Measurements from ENCODE around the gene TMPRSS4. TPM values are rescaled to one million over a fixed set of nuclear protein-coding genes. Genes with fewer than 3 reads are reported as not detected.

Gene TMPRSS4
- total and polyA plus RNA-seq, 2 experiments from 2014 or later, result 0.10 to 0.58 TPM

- H3K4me3 Mint-ChIP-seq, result no peak overlapping the region
- no peak overlapping the region for H3K27ac Mint-ChIP-seq
- TF ChIP-seq STAT1 (IDR thresholded peaks at IDR 0.05; ENCODE audit: unreplicated experiment), result no peak
- no peak for TF ChIP-seq ZNF462 (CRISPR knock-in tag; IDR thresholded peaks at IDR 0.05)
- TF ChIP-seq ZNF331 (CRISPR knock-in tag; IDR thresholded peaks at IDR 0.05; ENCODE audit: low read depth), result no peak
- no peak for TF ChIP-seq NANOG (IDR thresholded peaks at IDR 0.05; ENCODE audit: borderline replicate concordance)
- TF ChIP-seq, protein P1, sequence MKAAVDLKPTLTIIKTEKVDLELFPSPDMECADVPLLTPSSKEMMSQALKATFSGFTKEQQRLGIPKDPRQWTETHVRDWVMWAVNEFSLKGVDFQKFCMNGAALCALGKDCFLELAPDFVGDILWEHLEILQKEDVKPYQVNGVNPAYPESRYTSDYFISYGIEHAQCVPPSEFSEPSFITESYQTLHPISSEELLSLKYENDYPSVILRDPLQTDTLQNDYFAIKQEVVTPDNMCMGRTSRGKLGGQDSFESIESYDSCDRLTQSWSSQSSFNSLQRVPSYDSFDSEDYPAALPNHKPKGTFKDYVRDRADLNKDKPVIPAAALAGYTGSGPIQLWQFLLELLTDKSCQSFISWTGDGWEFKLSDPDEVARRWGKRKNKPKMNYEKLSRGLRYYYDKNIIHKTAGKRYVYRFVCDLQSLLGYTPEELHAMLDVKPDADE (IDR thresholded peaks at IDR 0.05), result no peak
- TF ChIP-seq CREB1 (CRISPR knock-in tag; IDR thresholded peaks at IDR 0.05; ENCODE audit: low read depth), result no peak
- no peak for TF ChIP-seq REST (IDR thresholded peaks at IDR 0.05; ENCODE audit: unreplicated experiment)
- TF ChIP-seq EZH2phosphoT487 (IDR thresholded peaks at IDR 0.05; ENCODE audit: unreplicated experiment), result no peak
- no peak for TF ChIP-seq POLR2AphosphoS5 (IDR thresholded peaks at IDR 0.05; ENCODE audit: low read depth)
- no peak for TF ChIP-seq JUNB (IDR thresholded peaks at IDR 0.05; ENCODE audit: unreplicated experiment)
- 0 out of 2 replicates have a peak, but pooled peaks cover 3% of the 10 kb centered on the region for H4K20me1 ChIP-seq (replicated peaks; ENCODE audit: insufficient read depth)
- peaks cover 13% of the 10 kb centered on the region for H3K4me1 Mint-ChIP-seq
- no peak overlapping the region for H3K27ac ChIP-seq (ENCODE audit: low read depth)
- no peaks in the 10 kb centered on the region for H3K36me3 ChIP-seq (ENCODE audit: insufficient read depth)
- peaks cover 40% of the 10 kb centered on the region for H3K27me3 ChIP-seq (ENCODE audit: insufficient read depth)
- no peaks in the 10 kb centered on the region for H3F3A ChIP-seq (replicated peaks; ENCODE audit: low read depth)
- H3K4me2 ChIP-seq, result no peak overlapping the region
- no peaks in the 10 kb centered on the region for H3K79me2 ChIP-seq (replicated peaks; ENCODE audit: insufficient read depth)
- no peaks in the 10 kb centered on the region for H3K9me3 Mint-ChIP-seq
- no peaks in the 10 kb centered on the region for H3K9me2 ChIP-seq (ENCODE audit: insufficient read depth)
- peaks cover 24% of the 10 kb centered on the region for H3K27me3 Mint-ChIP-seq (ENCODE audit: insufficient read depth, low read depth, poor library complexity)
- no peak for ATAC-seq
- DNase-seq (ENCODE audit: low spot score), result no peak
- H2AFZ ChIP-seq, result no peak overlapping the region
- H3K4me3 ChIP-seq, result no peak overlapping the region
- H3K4me1 ChIP-seq (ENCODE audit: insufficient read depth), result peaks cover 10% of the 10 kb centered on the region; the same call in 1 of the 2 replicates
- H3K36me3 Mint-ChIP-seq (ENCODE audit: low read depth), result no peaks in the 10 kb centered on the region
Observed at GRCh38 chr11:118142081-118142480, 65.2 kb downstream of the TMPRSS4 start.
